HG03520 (cell line): ENCODE data around the gene PRAMEF6.
"Not testable (repeated sequence)": the region's sequence is repeated elsewhere in the genome, so short reads cannot be mapped to it uniquely, and the experiment has no call there.

Experiments used
- ATAC-seq: cut with Tn5 transposase; IDR thresholded peaks from one replicate; pipeline ENCODE4 v1.9.1; 2021; ENCODE audit warnings: mild to moderate bottlenecking, moderate library complexity; ENCODE audit not compliant: unreplicated experiment

PRAMEF6 gene

DNA sequence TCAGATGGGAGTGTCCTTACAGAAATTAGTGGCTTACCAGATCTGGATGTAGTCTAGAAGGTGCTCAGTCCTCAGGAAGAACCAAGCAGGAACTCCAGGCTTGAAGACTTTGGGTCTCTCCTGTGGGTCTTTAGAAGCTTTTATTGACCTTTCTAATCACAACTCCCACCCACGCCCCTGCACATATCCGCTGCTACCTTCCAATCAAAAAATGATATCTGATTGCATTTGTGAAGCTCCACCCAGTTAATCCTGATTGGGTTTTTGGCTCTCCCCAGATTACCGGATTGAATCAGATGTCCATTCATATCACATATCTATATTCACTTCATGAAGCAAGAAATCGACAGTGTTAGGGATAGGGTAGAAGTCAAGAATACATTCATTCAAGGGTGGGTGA lies at the start of gene PRAMEF6:
PRAMEF6 (minus strand) TSS at position 101 of the 400 bp plus-strand sequence. CDS start 5,062 bp downstream, outside the sequence.
- ATAC-seq, result not testable (repeated sequence)

DNA sequence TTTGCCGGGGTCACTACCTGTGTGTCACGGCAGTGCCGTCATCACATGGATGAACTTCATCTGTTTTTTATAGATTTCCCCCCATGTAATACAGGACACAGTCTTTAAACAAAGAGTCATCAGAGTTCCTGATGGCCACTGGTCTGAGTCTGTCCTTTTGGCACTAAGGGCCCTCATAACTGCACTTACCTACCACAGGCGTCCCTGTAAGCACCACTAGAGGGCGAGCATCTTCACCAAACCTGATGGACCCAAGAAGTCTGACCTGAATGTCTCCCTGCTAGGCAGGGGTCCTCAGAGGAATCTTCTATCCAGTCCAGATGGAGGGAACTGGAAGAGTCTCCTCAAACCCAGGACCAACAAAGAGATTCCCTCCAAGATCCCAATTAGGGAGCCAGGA lies 23.0 kb downstream of the PRAMEF6 start:
- not testable (repeated sequence) for ATAC-seq

DNA sequence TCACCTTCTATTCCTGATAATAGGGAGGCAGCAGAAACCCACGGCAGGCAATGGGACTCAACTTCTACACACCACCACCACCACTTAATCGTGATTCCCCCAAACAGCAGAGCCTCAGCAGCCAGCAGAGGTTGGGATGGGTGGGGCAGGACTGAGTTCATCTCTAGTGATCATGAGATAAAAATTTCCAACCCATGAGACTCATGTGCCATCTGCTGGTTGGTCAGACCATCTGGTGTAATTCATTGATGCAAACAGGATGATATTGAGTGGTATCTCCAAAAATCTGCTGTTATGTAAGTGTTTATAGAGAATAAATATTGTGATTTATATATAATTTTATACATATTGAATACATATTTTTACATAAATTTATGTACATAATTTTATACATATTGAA lies 25.6 kb downstream of the PRAMEF6 start:
- ATAC-seq, result not testable (repeated sequence)

DNA sequence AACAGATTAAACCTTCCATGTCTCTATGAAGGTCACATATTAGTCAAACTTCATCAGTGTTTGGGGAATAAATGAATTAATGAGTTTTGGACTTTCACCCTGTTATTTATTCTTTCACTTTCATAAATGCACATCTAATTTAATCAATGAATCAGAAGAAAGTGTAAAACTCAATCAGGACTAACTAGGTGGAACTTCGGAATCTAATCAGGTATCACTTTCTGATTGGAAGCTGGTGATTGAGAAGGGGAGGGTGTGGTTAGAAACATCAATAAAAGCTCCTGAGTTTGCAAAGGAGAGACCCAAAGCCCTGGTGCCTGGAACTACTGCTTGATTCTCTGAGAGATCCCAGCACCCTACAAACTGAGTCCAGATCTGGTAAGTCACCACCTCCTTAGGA lies 31.1 kb downstream of the PRAMEF6 start, which contains the start of gene PRAMEF7:
PRAMEF7 (plus strand) TSS at position 301 of the 400 bp plus-strand sequence. CDS start 1,083 bp downstream, outside the sequence.
- not testable (repeated sequence) for ATAC-seq

DNA sequence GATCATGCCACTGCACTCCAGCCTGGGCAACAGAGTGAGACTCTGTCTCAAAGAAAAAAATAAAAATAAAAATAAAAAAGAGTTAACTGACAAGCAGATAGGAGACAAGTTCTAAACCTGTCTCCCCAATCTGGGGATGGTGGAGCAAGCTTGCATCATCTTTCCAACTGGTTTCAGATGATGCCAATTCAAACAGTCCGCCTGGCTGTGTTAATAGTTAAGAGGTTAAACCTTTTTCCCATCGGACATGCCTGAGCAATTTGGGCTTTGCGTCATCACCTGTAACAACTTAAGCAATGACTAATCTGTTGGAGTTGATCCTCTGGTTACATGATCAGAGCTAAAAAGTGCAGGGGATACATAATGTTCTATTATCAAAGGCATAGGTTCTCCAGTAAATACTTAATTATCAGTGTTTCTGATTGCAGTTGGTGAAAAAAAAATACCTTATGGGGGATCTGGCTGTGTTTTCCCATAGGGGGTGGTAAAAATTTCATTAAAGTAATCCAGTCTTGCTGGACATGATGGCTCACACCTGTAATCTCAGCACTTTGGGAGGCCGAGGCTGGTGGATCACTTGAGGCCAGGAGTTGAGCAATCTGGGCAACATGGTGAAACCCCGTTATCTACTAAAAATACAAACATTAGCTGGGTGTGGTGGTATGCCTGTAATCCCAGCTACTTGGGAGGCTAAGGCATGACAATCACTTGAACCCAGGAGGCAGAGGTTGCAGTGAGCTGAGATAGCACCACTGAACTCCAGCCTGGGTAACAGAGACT lies 43.4 kb downstream of the PRAMEF6 start:
- ATAC-seq, result not testable (repeated sequence)

DNA sequence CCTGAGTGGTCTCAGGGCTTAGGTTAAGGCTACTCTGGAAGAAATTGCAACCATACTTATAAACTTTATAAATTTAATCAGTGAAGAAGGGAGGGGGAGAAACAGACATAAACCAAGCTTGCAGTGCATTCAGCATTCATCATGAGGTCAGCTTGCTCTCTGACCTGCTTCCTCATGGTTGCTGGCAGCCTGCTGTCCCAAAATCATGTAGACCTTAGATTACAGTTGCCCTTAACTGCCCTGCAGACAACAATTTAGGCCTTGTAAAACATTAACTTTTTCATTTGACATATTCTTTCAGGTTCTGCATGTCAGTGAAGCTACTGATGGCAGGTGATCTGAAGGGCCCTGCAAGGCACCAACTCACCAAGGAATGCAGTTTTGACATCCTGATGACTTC lies 48.2 kb downstream of the PRAMEF6 start:
- not testable (repeated sequence) for ATAC-seq

DNA sequence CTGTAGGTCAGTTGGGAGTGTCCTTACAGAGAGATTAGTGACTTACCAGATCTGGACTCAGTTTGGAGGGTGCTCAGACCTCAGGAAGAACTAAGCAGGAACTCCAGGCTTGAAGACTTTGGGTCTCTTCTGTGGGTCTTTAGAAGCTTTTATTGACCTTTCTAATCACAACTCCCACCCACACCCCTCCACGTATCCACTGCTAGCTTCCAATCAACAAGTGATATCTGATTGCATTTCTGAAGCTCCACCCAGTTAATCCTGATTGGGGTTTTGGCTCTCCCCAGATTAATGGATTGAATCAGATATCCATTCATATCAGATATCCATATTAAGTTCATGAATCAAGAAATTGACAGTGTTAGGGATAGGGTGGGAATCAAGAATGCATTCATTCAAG lies 49.2 kb downstream of the PRAMEF6 start, which contains the start of gene PRAMEF10:
PRAMEF10 (minus strand) TSS at position 101 of the 400 bp plus-strand sequence. CDS start 2,423 bp downstream, outside the sequence.
- not testable (repeated sequence) for ATAC-seq
